Adipocyte (in vitro differentiated cells): ENCODE data around the gene CORIN.

ENCODE experiments used
- DNase-seq: peaks from one replicate; pipeline ENCODE4 v3.0.0-alpha.2; 2015; ENCODE audit warnings: low read depth
- H3K27me3 ChIP-seq: replicated peaks from 2 replicates; pipeline ENCODE4 v1.7.0; 2013; ENCODE audit warnings: mild to moderate bottlenecking, low read length, moderate library complexity; ENCODE audit not compliant: control insufficient read depth, insufficient read depth
- H3K36me3 ChIP-seq: 2 replicates; pipeline ENCODE4 v1.7.0; 2013; ENCODE audit warnings: low read length, mild to moderate bottlenecking, moderate library complexity; ENCODE audit not compliant: control insufficient read depth, insufficient read depth, severe bottlenecking
- H3K4me1 ChIP-seq: 2 replicates; pipeline ENCODE4 v1.7.0; 2013; ENCODE audit warnings: mild to moderate bottlenecking, low read length, moderate library complexity; ENCODE audit not compliant: control insufficient read depth, insufficient read depth
- H3K4me3 ChIP-seq: 2 replicates; pipeline ENCODE4 v1.7.0; 2013; ENCODE audit warnings: mild to moderate bottlenecking, low read length, moderate library complexity
- H3K9ac ChIP-seq: 2 replicates; pipeline ENCODE4 v1.7.0; 2013; ENCODE audit warnings: mild to moderate bottlenecking, low read length, moderate library complexity
- H3K9me3 ChIP-seq: 2 replicates; pipeline ENCODE4 v1.7.0; 2013; ENCODE audit warnings: mild to moderate bottlenecking, low read length, moderate library complexity; ENCODE audit not compliant: control insufficient read depth

Gene CORIN

DNA sequence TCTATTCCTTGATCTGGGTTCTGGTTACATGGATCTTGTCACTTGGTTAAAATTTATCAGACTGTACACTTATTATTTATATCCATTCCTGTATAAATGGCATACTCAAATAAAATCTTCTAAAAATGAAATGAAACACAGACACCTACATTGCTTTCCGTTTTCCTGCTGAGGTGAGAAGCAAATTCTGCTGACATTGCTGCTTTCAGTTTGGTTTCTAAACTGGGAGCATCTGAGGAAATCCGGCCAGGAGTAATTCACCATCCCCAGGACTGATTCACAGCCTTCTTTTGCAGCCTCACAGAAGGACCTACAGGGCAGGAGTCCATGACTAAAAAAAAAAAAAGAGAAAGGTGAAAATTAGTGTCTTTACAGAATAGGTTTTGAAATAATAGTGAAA is 93.6 kb downstream of the CORIN start:
- DNase-seq, result no peak
- Histone ChIP-seq H3K4me3 (no peak overlapping the region), H3K36me3 (no peaks in the 10 kb centered on the region), H3K27me3 (no peaks in the 10 kb centered on the region), H3K9ac (no peak overlapping the region), H3K4me1 (peaks cover 4% of the 10 kb centered on the region), H3K9me3 (peaks cover 23% of the 10 kb centered on the region)

DNA sequence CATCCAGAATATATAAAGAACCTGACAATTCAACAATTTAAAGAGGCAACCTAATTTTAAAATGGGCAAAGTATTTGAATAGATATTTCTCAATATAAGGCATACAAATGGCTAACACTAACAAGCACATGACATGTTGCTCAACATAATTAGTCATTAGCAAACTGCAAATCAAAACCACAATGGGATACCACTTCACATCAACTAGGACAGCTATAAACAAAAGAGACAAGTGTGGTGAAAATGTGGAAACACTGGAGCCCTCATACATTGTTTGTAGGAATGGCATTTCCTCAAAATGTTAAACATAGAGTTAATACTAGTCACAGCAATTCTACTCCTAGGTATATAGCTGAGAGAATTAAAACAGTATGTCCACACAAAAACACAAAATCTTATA is 96.7 kb downstream of the CORIN start:
- peak; percentile 13 for DNase-seq
- H3K4me3 ChIP-seq, result no peak overlapping the region
- H3K27me3 ChIP-seq, result no peaks in the 10 kb centered on the region
- peaks cover 4% of the 10 kb centered on the region for H3K4me1 ChIP-seq
- H3K9me3 ChIP-seq, result peaks cover 32% of the 10 kb centered on the region
- H3K9ac ChIP-seq, result no peak overlapping the region
- no peaks in the 10 kb centered on the region for H3K36me3 ChIP-seq

DNA sequence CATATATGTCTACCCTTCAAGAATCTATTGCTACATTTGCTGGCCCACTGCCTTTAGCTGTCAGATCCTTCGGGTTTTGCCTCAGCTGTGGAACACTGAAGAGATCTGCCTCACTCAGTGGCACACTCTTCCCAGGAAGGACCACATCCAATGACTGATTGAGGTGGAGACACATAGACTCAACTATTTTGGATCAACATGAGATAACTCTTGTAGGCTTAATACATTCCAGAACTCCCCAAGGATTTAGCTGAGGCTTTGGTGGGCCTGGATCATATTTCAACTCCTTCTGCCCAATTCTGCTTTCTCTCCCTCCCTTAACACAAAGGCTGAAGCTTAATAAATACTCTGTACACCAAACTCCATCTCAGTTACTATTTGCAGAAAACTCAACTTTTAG is 100.5 kb downstream of the CORIN start:
- Histone ChIP-seq H3K9me3 (peaks cover 24% of the 10 kb centered on the region), H3K9ac (no peak overlapping the region), H3K27me3 (peaks cover 3% of the 10 kb centered on the region), H3K4me1 (peaks cover 4% of the 10 kb centered on the region), H3K4me3 (no peak overlapping the region), H3K36me3 (no peaks in the 10 kb centered on the region)
- no peak for DNase-seq

DNA sequence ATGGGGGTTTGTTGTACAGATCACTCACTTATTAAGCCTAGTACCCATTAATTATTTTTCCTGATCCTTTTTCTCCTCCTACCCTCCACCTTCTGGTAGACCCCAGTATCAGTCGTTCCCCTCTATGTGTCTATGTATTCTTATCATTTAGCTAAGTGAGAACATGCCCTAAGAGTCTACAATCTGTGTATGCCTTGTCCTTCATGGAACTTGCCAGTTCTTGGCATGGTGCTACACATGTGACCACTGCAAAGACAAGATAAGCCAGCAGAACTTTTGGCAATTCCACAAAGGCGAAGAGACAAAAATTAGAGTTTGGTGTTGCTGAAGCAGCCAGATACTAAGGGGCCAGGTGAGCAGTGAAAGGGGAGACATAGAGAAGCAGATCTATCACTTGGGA is 101.3 kb downstream of the CORIN start:
- no peak for DNase-seq
- H3K9me3 ChIP-seq, result peaks cover 24% of the 10 kb centered on the region
- H3K9ac ChIP-seq, result no peak overlapping the region

DNA sequence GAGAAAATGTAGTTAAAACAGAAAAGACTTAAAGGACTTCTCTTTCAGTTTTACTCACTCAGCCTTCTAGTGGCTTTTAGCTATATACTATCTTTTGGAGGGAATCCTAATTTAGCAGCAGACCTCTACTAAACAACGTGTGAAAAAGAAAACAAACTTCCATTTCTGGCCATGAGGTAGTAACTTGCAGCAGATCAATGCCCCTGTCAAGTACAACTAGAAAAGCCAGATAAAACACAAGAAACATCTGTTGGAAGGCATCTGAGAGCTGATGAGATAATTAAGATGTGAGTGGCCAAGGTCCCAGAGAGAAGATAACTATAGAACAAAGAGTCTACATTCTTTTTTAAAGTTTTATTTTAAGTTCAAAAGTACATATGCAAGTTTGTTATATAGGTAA is 101.7 kb downstream of the CORIN start:
- no peak for DNase-seq
- Histone ChIP-seq H3K36me3 (no peaks in the 10 kb centered on the region), H3K4me1 (no peaks in the 10 kb centered on the region), H3K9ac (no peak overlapping the region), H3K9me3 (peaks cover 24% of the 10 kb centered on the region), H3K4me3 (no peak overlapping the region), H3K27me3 (peaks cover 3% of the 10 kb centered on the region)

More for the DNA sequence above, 101.3 kb downstream of the CORIN start:
- Histone ChIP-seq H3K36me3 (no peaks in the 10 kb centered on the region), H3K4me1 (peaks cover 4% of the 10 kb centered on the region), H3K4me3 (no peak overlapping the region), H3K27me3 (peaks cover 3% of the 10 kb centered on the region)

DNA sequence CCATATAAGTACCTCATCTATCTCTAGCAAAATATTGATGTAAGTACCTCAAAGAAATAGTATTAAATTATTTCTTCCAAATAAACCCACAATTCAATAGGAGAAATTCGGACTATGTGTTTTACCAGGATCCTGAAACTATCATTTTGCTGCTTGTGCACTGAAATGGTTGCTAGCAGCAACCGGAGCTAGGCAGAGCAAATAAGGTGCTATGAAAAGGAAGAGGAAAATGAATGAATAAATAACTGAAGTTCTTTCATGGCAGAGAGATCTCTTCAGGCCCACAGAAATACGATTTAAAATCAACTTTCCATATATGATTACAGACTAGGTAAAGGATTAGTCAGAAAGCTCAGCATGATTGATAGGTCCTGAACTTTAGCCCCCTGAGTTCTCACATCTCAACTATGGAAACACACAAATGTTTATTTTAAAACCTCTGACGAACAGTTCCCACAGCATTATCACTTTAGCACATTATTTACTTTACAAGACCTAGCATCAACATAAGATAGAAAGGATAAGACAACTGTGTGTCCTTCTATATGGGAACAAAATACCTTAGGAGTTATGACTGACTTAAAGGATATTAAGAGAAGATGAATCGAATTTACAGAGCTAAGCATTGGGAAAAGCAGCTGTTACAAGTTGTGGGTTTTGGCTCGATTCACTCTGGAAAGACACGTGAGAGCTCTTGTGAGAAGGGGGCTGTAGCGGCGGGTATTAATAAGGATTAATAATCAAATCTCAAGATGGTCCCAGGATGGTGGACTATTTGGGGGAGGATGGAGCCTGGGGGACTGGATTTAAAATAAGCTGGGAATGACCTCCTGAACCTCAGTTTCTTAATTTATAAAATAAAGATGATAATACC is 104.3 kb downstream of the CORIN start:
- Histone ChIP-seq H3K36me3 (no peaks in the 10 kb centered on the region), H3K9ac (no peak overlapping the region), H3K9me3 (peaks cover 4% of the 10 kb centered on the region), H3K4me3 (no peak overlapping the region), H3K27me3 (peaks cover 3% of the 10 kb centered on the region), H3K4me1 (no peaks in the 10 kb centered on the region)
- DNase-seq, result no peak

DNA sequence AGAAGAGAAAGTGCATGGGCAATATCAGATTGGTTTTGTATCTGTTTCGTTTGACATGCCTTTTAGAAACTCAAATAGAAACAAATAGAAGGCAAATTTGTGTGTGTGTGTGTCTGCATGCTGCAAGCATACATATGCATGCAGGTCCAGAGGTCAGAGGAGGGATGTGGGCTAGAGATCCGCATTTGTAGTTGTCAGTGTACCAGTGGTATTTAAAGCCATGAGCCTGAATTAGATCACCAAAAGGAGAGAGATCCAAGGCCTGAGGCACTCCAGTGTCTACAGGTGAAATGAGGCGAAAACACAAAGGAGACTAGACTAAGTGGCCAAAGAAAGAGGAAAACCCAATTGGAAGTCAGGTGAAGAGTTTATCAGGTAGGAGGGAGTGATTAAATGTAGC is 106.7 kb downstream of the CORIN start:
- H3K9me3 ChIP-seq, result no peaks in the 10 kb centered on the region
- H3K4me1 ChIP-seq, result no peaks in the 10 kb centered on the region
- H3K9ac ChIP-seq, result no peak overlapping the region
- no peaks in the 10 kb centered on the region for H3K36me3 ChIP-seq
- no peak overlapping the region for H3K4me3 ChIP-seq
- DNase-seq, result no peak
- peaks cover 3% of the 10 kb centered on the region for H3K27me3 ChIP-seq

DNA sequence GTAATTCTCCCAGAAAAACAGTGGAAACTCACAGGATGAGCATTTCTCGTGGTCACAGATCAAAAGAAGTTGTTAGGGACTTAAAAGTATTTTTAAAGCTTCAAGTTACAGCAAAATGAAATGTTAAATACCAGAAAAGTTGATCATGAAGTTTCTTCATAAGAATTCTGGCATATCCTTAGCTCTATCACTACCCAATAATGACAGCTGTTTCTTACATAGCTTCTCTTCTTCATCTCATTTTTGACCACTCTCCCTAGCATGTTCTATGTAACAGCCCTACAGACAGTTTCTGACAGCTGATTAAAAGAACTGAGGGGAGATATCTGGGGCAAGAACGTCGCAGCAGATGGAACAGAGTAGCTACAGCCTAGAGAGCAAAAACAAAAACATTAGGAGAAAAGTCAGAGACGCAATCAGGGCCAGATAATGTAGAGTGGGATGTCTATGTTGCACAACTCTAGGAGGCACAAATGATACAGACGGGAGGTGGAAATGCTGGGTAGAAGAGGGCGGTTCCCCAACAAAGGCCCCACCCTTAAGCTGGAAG is 108.7 kb downstream of the CORIN start:
- H3K4me3 ChIP-seq, result no peak overlapping the region
- no peak overlapping the region for H3K9ac ChIP-seq
- peak; percentile 6 for DNase-seq
- H3K36me3 ChIP-seq, result no peaks in the 10 kb centered on the region
- no peaks in the 10 kb centered on the region for H3K4me1 ChIP-seq
- peaks cover 3% of the 10 kb centered on the region for H3K27me3 ChIP-seq
- no peaks in the 10 kb centered on the region for H3K9me3 ChIP-seq

DNA sequence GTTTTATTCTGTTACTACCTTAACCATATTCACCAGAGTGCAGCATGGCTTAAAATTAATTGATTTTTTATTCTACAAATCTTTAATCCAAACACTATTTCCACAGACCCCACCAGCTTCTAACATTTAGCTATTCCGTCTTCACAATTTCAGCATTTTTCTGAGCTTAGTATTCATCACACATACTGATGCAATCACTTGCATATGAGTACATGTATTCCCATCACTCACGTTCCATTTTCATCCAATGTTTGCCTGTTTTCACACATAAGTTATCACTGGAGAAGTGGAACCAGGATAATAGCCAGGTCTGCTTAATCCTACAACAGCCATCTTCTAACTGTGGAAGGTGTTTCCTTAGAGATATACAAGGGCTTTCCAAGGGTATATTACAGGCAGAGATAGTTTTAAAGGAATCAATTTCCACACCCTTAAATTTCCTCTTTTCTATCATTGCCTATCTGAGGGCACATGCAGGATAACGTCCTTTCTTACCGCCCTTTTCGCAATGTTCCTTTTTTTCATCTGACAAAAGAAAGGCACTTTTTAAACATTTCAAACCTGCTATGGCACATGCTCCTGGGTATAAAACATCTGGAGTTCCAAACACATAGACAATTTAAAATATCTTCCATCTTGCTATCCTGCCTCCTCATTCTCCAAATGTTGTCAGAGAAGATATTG is 115.8 kb downstream of the CORIN start:
- H3K27me3 ChIP-seq, result peaks cover 4% of the 10 kb centered on the region
- peaks cover 23% of the 10 kb centered on the region for H3K4me1 ChIP-seq
- no peak overlapping the region for H3K9ac ChIP-seq
- H3K36me3 ChIP-seq, result no peaks in the 10 kb centered on the region
- no peaks in the 10 kb centered on the region for H3K9me3 ChIP-seq
- no peak for DNase-seq
- H3K4me3 ChIP-seq, result no peak overlapping the region

DNA sequence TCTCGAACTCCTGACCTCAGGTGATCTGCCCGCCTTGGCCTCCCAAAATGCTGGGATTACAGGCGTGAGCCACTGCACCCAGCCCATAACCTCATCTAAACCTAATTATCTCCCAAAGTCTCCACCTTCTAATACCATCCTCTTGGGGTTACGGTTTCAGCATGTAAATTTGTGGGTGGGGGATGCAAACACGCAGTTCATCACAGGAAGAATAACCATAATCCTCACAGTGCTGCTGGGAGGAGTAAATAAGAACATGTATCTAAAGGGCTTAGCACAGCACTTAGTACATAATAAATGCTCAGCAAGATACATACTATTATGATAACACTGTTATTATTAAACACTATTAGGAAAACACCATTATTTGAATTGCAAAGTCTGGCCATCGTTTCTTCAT is 116.4 kb downstream of the CORIN start:
- H3K27me3 ChIP-seq, result peaks cover 4% of the 10 kb centered on the region
- H3K4me3 ChIP-seq, result no peak overlapping the region
- H3K9me3 ChIP-seq, result no peaks in the 10 kb centered on the region
- H3K36me3 ChIP-seq, result no peaks in the 10 kb centered on the region
- DNase-seq, result no peak
- no peak overlapping the region for H3K9ac ChIP-seq
- peaks cover 23% of the 10 kb centered on the region for H3K4me1 ChIP-seq

DNA sequence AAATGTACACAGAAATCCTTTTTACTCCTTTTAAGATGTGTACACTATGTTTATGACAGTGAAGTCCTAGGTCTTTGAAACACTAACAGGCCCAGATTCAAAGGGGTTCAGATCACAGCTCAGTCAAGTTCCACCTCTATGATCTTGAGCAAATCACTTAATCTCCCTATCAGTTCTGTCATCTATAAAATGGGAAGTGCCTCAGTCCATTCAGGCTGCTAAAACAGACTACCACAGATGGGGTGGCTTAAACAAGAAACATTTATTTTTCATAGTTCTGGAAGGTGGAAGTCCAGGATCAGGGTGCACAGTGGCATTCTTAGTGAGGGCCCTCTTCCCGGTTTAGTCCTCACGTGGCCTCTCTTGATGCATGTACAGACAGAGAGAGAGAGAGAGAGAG is 117.1 kb downstream of the CORIN start:
- no peaks in the 10 kb centered on the region for H3K9me3 ChIP-seq
- H3K4me3 ChIP-seq, result no peak overlapping the region
- H3K4me1 ChIP-seq, result peaks cover 29% of the 10 kb centered on the region
- no peak overlapping the region for H3K9ac ChIP-seq
- peaks cover 4% of the 10 kb centered on the region for H3K27me3 ChIP-seq
- no peak for DNase-seq
- no peaks in the 10 kb centered on the region for H3K36me3 ChIP-seq
